NT2/D1 (cell line): ENCODE results near the gene TBL1X.
"Not testable (repeated sequence)": the region's sequence is repeated elsewhere in the genome, so short reads cannot be mapped to it uniquely, and the experiment has no call there.

ENCODE experiments used
- DNase-seq: peaks from one replicate; pipeline ENCODE4 v3.0.0-alpha.2; 2011; ENCODE audit warnings: low read depth, low spot score
- H3K27me3 ChIP-seq: 2 replicates; pipeline ENCODE4 v1.6.0; 2011; ENCODE audit warnings: mild to moderate bottlenecking; ENCODE audit not compliant: insufficient read length, insufficient read depth
- H3K36me3 ChIP-seq: 2 replicates; pipeline ENCODE4 v1.6.1; 2011; ENCODE audit warnings: mild to moderate bottlenecking, low read length, mixed read lengths; ENCODE audit not compliant: insufficient read depth, insufficient read length
- H3K4me1 ChIP-seq: 2 replicates; pipeline ENCODE4 v1.5.1; 2011; ENCODE audit not compliant: insufficient read depth, insufficient read length
- H3K4me3 ChIP-seq: 2 replicates; pipeline ENCODE4 v1.5.1; 2011; ENCODE audit warnings: low read depth; ENCODE audit not compliant: insufficient read length
- H3K9ac ChIP-seq: 2 replicates; pipeline ENCODE4 v1.6.0; 2011; ENCODE audit warnings: low read depth; ENCODE audit not compliant: insufficient read length
- H3K9me3 ChIP-seq: 2 replicates; pipeline ENCODE4 v1.5.1; 2011; ENCODE audit warnings: mild to moderate bottlenecking, low read length; ENCODE audit not compliant: insufficient read depth
- SUZ12 ChIP-seq: IDR thresholded peaks from 2 replicates; pipeline ENCODE4 v1.6.1; 2011; ENCODE audit not compliant: insufficient read length, insufficient read depth; ENCODE audit errors: extremely low read depth
- YY1 ChIP-seq: IDR thresholded peaks from 2 replicates; pipeline ENCODE4 v1.6.1; 2011; ENCODE audit not compliant: insufficient read length, insufficient read depth
- ZNF274 ChIP-seq: IDR thresholded peaks from 2 replicates; pipeline ENCODE4 v1.6.1; 2011; ENCODE audit warnings: mild to moderate bottlenecking, low read depth, low read length

Gene TBL1X

DNA sequence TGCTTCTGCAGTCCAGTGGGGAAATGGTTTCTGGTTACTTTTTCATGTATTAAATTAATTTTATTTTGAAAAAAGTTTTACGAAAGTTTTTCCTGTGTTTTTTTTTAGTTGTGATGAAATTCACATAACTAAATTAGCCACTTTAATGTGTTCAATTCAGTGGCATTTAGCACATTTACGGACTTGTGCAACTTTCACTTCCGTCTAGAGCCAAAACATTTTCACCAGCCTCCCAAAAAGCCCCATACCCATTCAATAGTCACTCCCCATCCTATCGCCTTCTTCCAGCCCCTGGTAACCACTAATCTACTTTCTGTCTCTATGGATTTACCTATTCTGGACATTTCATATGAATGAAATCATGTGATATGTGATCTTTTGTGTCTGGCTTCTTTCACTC is 22.8 kb upstream of the TBL1X start:
- DNase-seq: no peak
- Histone ChIP-seq H3K9me3 (no peaks in the 10 kb centered on the region), H3K9ac (no peak overlapping the region), H3K36me3 (no peaks in the 10 kb centered on the region), H3K4me1 (no peaks in the 10 kb centered on the region), H3K4me3 (no peak overlapping the region), H3K27me3 (no peaks in the 10 kb centered on the region)
- no peak for TF ChIP-seq ZNF274
- no peak for TF ChIP-seq SUZ12
- TF ChIP-seq YY1: no peak

DNA sequence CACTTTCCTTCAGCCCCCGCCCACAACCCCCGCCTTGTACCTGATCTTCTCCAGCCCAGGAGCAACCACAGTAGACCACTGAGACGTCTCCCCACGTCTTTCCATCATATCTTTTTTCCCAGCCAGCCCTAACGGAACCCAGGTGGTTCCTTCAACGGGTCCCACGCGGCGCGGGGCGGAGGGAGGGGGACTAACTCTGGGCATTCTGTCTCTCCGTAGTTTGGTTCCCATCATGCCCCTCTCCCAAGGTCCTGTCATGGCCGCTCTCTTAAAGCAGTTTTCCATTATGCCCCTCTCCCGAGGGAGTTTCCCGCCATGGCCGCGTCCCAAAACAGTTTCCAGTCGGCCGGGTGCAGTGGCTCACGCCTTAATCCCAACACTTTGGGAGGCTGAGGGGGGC is 21.5 kb upstream of the TBL1X start:
- no peak for DNase-seq
- H3K9me3 ChIP-seq: no peaks in the 10 kb centered on the region
- H3K27me3 ChIP-seq: no peaks in the 10 kb centered on the region
- H3K4me3 ChIP-seq: no peak overlapping the region
- H3K9ac ChIP-seq: no peak overlapping the region
- TF ChIP-seq SUZ12 (no peak), YY1 (no peak), ZNF274 (no peak)
- H3K36me3 ChIP-seq: no peaks in the 10 kb centered on the region
- no peaks in the 10 kb centered on the region for H3K4me1 ChIP-seq

DNA sequence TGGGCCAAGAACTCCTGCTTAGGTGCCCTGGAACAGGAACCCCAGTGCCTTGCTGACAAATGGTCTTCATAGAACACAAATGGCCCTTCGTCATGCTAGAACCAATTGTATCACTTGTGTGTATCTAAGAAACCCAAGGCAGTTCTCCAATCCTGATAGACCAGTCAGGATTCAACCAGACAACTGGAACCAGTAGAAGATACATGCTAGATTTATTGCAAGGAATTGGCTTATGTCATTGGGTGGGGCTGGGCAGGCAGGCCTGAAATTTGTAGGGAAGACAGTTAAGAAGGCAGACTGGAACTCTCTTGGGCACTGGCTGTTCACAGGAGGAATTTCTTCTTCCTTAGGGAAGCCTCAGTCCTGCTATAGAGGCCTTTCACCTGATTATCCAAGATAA is 17.0 kb upstream of the TBL1X start:
- no peaks in the 10 kb centered on the region for H3K27me3 ChIP-seq
- no peaks in the 10 kb centered on the region for H3K9me3 ChIP-seq
- H3K4me3 ChIP-seq: no peak overlapping the region
- H3K9ac ChIP-seq: no peak overlapping the region
- DNase-seq: no peak
- H3K36me3 ChIP-seq: no peaks in the 10 kb centered on the region
- peaks cover 2% of the 10 kb centered on the region for H3K4me1 ChIP-seq
- TF ChIP-seq YY1 (no peak), ZNF274 (no peak), SUZ12 (no peak)

DNA sequence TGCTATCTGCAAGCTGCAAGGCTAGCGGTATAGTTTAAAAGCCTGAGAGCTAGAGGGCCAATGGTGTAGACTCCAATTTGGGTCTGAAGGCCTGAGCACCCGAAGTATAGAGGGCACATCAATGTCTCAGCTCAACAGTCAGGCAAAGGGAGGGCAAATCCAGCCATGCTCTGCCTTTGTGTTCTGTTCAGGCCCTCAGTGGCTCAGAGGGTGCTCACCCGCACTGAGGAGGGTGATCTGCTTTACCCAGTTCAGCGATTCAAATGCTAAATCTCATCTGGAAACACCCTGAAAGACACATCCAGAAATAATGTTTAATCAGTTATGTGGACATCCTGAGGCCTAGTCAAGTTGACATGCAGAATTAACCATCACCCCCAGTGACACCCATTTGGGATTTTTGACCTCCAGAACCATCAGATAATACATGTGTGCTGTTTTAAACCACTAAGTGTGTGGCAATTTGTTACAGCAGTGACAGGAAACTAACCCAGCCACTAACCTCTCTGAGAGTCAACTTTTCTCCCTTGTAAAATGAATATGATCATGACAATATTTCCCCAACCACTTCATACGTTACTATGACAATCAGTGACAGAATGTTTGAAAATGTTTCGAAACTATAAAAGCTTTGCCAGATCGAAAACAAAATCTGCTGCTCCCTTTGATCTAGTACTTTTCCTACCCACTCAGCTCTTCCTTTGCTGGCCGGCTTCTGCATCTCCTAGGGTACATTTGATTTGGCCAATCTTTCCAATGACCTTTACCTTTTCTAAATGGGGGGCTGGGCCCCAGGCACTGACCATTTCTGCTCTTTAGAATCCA is 8.4 kb upstream of the TBL1X start:
- Histone ChIP-seq H3K4me1 (no peaks in the 10 kb centered on the region), H3K36me3 (no peaks in the 10 kb centered on the region), H3K4me3 (no peak overlapping the region), H3K27me3 (no peaks in the 10 kb centered on the region), H3K9ac (no peak overlapping the region), H3K9me3 (no peaks in the 10 kb centered on the region)
- TF ChIP-seq SUZ12 (no peak), YY1 (no peak), ZNF274 (no peak)
- no peak for DNase-seq

DNA sequence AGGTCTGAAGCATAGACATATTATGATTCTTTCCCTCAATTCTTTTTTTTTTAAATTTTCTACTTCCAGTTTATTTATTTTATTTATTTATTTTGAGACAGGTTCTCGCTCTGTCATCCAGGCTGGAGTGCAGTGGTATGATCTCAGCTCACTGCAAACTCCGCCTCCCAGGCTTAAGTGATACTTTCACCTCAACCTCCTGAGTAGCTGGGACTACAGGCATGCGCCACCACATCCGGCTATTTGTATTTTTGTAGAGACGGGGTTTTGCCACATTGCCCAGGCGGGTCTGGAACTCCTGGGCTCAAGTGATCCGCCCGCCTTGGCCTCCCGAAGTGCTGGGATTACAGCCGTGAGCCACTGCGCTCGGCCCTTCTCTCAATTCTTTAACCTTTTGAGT is 6.8 kb upstream of the TBL1X start:
- H3K4me3 ChIP-seq, H3K4me1 ChIP-seq, H3K9ac ChIP-seq, H3K9me3 ChIP-seq, H3K36me3 ChIP-seq, H3K27me3 ChIP-seq, DNase-seq: not testable (repeated sequence)

DNA sequence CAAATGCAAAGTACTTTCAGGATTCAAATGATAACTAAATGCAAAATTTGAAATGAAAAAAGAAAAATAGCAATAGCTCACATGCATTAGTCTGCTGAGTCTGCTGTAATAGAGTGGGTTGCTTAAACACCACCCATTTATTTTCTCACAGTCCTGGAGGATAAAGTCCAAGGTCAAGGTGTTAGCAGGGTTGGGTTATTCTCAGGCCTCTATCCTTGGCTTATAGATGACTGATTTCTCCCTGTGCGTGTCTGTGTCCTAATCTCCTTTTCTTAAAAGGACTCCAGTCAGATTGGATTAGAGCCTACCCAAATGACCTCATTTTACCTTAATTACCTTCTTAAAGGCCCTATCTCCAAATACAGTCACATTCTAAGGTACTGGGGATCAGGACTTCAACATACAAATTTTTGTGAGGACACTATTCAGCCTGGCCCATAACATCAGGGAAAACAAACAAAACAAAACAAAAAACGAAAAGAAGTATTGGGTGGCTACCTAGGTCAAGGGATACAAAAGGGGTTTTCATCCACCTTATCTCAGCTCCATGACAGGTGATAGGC is 6.3 kb upstream of the TBL1X start:
- no peaks in the 10 kb centered on the region for H3K36me3 ChIP-seq
- no peak overlapping the region for H3K9ac ChIP-seq
- peaks cover 4% of the 10 kb centered on the region for H3K4me1 ChIP-seq
- no peak for DNase-seq
- no peaks in the 10 kb centered on the region for H3K27me3 ChIP-seq
- H3K9me3 ChIP-seq: no peaks in the 10 kb centered on the region
- H3K4me3 ChIP-seq: no peak overlapping the region
- TF ChIP-seq YY1 (no peak), ZNF274 (no peak), SUZ12 (no peak)

DNA sequence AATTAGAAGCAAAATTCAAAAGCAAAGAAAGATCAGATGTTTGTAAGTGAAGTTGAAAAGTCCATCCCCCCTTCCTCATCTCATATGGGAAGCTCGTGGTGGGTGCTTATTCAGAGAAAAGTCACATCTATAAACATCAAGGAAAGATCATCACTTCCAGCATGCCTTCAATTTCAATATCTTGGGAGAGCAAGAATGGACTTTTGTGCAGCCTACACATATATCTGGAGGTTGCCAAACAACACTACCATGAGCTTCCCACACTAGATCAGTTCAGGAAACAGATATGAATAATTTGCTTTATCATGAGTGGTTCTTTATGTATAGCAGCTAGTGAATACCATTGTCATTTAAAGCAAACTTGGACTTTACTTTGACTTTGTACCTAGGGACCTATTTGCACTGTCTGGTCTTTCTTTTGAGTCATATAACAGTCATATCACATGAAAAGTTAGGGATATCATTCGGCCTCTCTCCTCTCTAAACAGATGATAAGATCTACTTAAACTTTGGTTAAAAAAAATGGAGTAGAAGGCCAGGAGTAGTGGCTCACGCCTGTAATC is 5.6 kb upstream of the TBL1X start:
- Histone ChIP-seq H3K9ac (no peak overlapping the region), H3K4me1 (peaks cover 4% of the 10 kb centered on the region), H3K9me3 (no peaks in the 10 kb centered on the region), H3K4me3 (no peak overlapping the region), H3K36me3 (no peaks in the 10 kb centered on the region), H3K27me3 (no peaks in the 10 kb centered on the region)
- no peak for TF ChIP-seq SUZ12
- TF ChIP-seq YY1: no peak
- TF ChIP-seq ZNF274: no peak
- no peak for DNase-seq
